Neural cell (in vitro differentiated cells): ENCODE results near the gene NPAS3. TPM values are rescaled to one million over a fixed set of nuclear protein-coding genes. Genes with fewer than 3 reads are reported as not detected.

ENCODE experiments used
- H2AFZ ChIP-seq: fragments of 200-600, 300-800 bp; sonication (generic), shearing (Covaris generic); 2 replicates; pipeline ENCODE4 v1.6.0; 2014; ENCODE audit warnings: low read depth, mild to moderate bottlenecking, antibody characterized with exemption, low read length, moderate library complexity
- H3F3A ChIP-seq: fragments of 200-600 bp; shearing (Covaris generic); 2 replicates; pipeline ENCODE4 v1.6.1; 2016; ENCODE audit warnings: mild to moderate bottlenecking, moderate library complexity, mixed read lengths, antibody characterized with exemption, low read length; ENCODE audit not compliant: insufficient read depth, poor library complexity, severe bottlenecking
- H3K27ac ChIP-seq: fragments of 200-600, 300-800 bp; sonication (generic), shearing (Covaris generic); 2 replicates; pipeline ENCODE4 v1.5.1; 2014; ENCODE audit warnings: mild to moderate bottlenecking, low read length, moderate library complexity
- H3K27me3 ChIP-seq: fragments of 300-800, 200-600 bp; sonication (generic), shearing (Covaris generic); 2 replicates; pipeline ENCODE4 v1.6.0; 2014; ENCODE audit warnings: mild to moderate bottlenecking, low read depth, low read length, moderate library complexity; ENCODE audit not compliant: insufficient read depth
- H3K36me3 ChIP-seq: fragments of 300-800, 200-600 bp; sonication (generic), shearing (Covaris generic); 2 replicates; pipeline ENCODE4 v1.5.1; 2014; ENCODE audit warnings: mild to moderate bottlenecking, antibody characterized with exemption, low read length, moderate library complexity; ENCODE audit not compliant: insufficient read depth
- H3K4me2 ChIP-seq: fragments of 300-800, 200-600 bp; sonication (generic), shearing (Covaris generic); 2 replicates; pipeline ENCODE4 v1.6.0; 2014; ENCODE audit warnings: mild to moderate bottlenecking, low read length
- H3K4me3 ChIP-seq: fragments of 300-800, 200-600 bp; sonication (generic), shearing (Covaris generic); 2 replicates; pipeline ENCODE4 v1.5.1; 2014; ENCODE audit warnings: mild to moderate bottlenecking, low read length, moderate library complexity
- H3K79me2 ChIP-seq: fragments of 200-600 bp; shearing (Covaris generic); replicated peaks from 2 replicates; pipeline ENCODE4 v1.6.0; 2014; ENCODE audit warnings: mild to moderate bottlenecking, low read length, moderate library complexity; ENCODE audit not compliant: insufficient read depth
- H3K9ac ChIP-seq: fragments of 300-800, 200-600 bp; sonication (generic), shearing (Covaris generic); 2 replicates; pipeline ENCODE4 v1.6.1; 2016; ENCODE audit warnings: mild to moderate bottlenecking, low read length, mixed read lengths
- H3K9me2 ChIP-seq: fragments of 200-600 bp; shearing (Covaris generic); 2 replicates; pipeline ENCODE4 v1.6.1; 2016; ENCODE audit warnings: mild to moderate bottlenecking, low read length, mixed read lengths; ENCODE audit not compliant: insufficient read depth
- H3K9me3 ChIP-seq: fragments of 200-600, 300-800 bp; sonication (generic), shearing (Covaris generic); 2 replicates; pipeline ENCODE4 v1.6.1; 2016; ENCODE audit warnings: mild to moderate bottlenecking, mixed run types, low read length, moderate library complexity, mixed read lengths
- H4K20me1 ChIP-seq: fragments of 200-600 bp; shearing (Covaris generic); 2 replicates; pipeline ENCODE4 v1.6.1; 2016; ENCODE audit warnings: mild to moderate bottlenecking, mixed run types; ENCODE audit not compliant: insufficient read depth
- EP300 ChIP-seq: fragments of 450-650 bp; conservative IDR thresholded peaks from 2 replicates; pipeline ENCODE4 v1.6.1; 2014; ENCODE audit warnings: antibody characterized with exemption, mild to moderate bottlenecking, moderate library complexity; ENCODE audit not compliant: poor library complexity, severe bottlenecking
- EZH2 ChIP-seq: fragments of 200-600, 300-800 bp; shearing (Covaris generic), sonication (generic); IDR thresholded peaks from 2 replicates; pipeline ENCODE4 v1.6.1; 2014; ENCODE audit warnings: antibody characterized with exemption, low read length, borderline replicate concordance, mild to moderate bottlenecking; ENCODE audit not compliant: insufficient read depth, poor library complexity, severe bottlenecking
- MXI1 ChIP-seq: fragments of 450-650 bp; conservative IDR thresholded peaks from 2 replicates; pipeline ENCODE4 v1.6.1; 2014; ENCODE audit warnings: antibody characterized with exemption, mild to moderate bottlenecking; ENCODE audit not compliant: poor library complexity, severe bottlenecking
- POLR2AphosphoS5 ChIP-seq: IDR thresholded peaks from 2 replicates; pipeline ENCODE4 v1.6.1; 2012
- RAD21 ChIP-seq: fragments of 450-650 bp; conservative IDR thresholded peaks from 2 replicates; pipeline ENCODE4 v1.6.1; 2014; ENCODE audit warnings: antibody characterized with exemption, mild to moderate bottlenecking, moderate library complexity
- SMC3 ChIP-seq: fragments of 450-650 bp; conservative IDR thresholded peaks from 2 replicates; pipeline ENCODE4 v1.6.1; 2014; ENCODE audit warnings: antibody characterized with exemption, mild to moderate bottlenecking, moderate library complexity; ENCODE audit not compliant: poor library complexity
- TAF1 ChIP-seq: IDR thresholded peaks from 2 replicates; pipeline ENCODE4 v1.6.1; 2012; ENCODE audit warnings: low read depth
- polyA plus RNA-seq: library from polyadenylated mRNA; depleted of rRNA; stranded (reverse); fragments of >200 nt; gene quantifications from 2 replicates; pipeline ENCODE4 v1.2.3, GENCODE V29; 2014
- TF ChIP-seq, protein P1 (sequence below): IDR thresholded peaks from 2 replicates; pipeline ENCODE4 v1.6.1; 2012; ENCODE audit warnings: borderline replicate concordance
- TF ChIP-seq, protein P2 (sequence below): fragments of 450-650 bp; IDR thresholded peaks from 2 replicates; pipeline ENCODE4 v1.5.1; 2014; ENCODE audit warnings: antibody characterized with exemption, mild to moderate bottlenecking, moderate library complexity; ENCODE audit not compliant: poor library complexity, severe bottlenecking

Gene NPAS3
- polyA plus RNA-seq, 1 donor from 2014 or later = 1.3 TPM

DNA sequence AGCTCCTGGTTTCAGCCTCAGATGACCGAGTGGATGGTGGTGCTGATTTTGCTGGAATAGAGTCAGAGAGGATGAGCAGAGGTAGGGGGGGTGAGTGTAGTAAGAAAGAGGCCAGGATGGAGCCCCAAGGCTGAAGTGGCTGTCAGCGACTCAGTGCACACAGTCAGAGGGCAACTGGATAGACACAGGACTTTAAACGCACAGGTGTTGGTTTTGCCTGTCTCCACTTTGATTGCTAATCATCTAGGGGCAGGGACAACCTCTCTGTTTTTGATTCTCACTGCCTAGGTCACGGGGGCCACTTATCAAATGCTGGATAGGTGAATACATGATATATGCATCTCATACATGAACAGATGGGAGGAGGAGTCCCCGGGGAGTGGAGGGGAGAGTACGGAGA, 912.7 kb downstream of the NPAS3 start:
- Histone ChIP-seq H3K36me3 (no peaks in the 10 kb centered on the region), H3K27me3 (no peaks in the 10 kb centered on the region), H3K9me3 (no peaks in the 10 kb centered on the region), H3F3A (no peaks in the 10 kb centered on the region), H3K4me2 (no peak overlapping the region), H3K4me3 (no peak overlapping the region), H3K27ac (no peak overlapping the region), H2AFZ (no peak overlapping the region), H3K79me2 (no peaks in the 10 kb centered on the region), H3K9me2 (no peaks in the 10 kb centered on the region), H4K20me1 (no peaks in the 10 kb centered on the region), H3K9ac (no peak overlapping the region)
- TF ChIP-seq EP300 = no peak
- TF ChIP-seq POLR2AphosphoS5 = no peak
- TF ChIP-seq TAF1 = no peak
- no peak for TF ChIP-seq RAD21
- TF ChIP-seq, protein P1, sequence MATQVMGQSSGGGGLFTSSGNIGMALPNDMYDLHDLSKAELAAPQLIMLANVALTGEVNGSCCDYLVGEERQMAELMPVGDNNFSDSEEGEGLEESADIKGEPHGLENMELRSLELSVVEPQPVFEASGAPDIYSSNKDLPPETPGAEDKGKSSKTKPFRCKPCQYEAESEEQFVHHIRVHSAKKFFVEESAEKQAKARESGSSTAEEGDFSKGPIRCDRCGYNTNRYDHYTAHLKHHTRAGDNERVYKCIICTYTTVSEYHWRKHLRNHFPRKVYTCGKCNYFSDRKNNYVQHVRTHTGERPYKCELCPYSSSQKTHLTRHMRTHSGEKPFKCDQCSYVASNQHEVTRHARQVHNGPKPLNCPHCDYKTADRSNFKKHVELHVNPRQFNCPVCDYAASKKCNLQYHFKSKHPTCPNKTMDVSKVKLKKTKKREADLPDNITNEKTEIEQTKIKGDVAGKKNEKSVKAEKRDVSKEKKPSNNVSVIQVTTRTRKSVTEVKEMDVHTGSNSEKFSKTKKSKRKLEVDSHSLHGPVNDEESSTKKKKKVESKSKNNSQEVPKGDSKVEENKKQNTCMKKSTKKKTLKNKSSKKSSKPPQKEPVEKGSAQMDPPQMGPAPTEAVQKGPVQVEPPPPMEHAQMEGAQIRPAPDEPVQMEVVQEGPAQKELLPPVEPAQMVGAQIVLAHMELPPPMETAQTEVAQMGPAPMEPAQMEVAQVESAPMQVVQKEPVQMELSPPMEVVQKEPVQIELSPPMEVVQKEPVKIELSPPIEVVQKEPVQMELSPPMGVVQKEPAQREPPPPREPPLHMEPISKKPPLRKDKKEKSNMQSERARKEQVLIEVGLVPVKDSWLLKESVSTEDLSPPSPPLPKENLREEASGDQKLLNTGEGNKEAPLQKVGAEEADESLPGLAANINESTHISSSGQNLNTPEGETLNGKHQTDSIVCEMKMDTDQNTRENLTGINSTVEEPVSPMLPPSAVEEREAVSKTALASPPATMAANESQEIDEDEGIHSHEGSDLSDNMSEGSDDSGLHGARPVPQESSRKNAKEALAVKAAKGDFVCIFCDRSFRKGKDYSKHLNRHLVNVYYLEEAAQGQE = no peak

DNA sequence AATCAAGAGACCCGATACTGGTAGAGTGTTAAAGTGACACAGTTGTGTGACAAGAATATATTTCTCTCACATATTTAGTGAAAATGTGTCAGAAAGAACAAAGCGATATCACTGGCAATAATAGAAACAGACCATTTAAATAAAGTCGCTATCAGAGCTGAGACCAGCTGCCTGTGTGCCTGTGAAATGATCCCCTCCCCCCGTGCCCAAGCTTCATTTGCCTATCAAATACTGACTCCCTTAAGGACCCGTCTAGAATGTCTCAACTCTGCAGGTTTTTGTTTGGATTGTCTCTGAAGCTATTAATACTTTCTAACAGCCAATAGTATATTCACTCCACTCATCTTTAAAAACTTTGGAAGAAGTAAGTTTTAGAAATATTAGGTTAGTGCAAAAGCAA, 913.3 kb downstream of the NPAS3 start:
- Histone ChIP-seq H3K27me3 (no peaks in the 10 kb centered on the region), H4K20me1 (no peaks in the 10 kb centered on the region), H3K4me2 (no peak overlapping the region), H3K9ac (no peak overlapping the region), H3K9me2 (no peaks in the 10 kb centered on the region), H3K79me2 (no peaks in the 10 kb centered on the region), H3K9me3 (no peaks in the 10 kb centered on the region), H3F3A (no peaks in the 10 kb centered on the region), H3K27ac (no peak overlapping the region), H3K4me3 (no peak overlapping the region), H3K36me3 (no peaks in the 10 kb centered on the region), H2AFZ (no peak overlapping the region)
- TF ChIP-seq SMC3 (no peak), RAD21 (no peak), TAF1 (no peak), MXI1 (no peak), POLR2AphosphoS5 (no peak), EP300 (no peak), EZH2 (no peak)
- TF ChIP-seq, protein P2, sequence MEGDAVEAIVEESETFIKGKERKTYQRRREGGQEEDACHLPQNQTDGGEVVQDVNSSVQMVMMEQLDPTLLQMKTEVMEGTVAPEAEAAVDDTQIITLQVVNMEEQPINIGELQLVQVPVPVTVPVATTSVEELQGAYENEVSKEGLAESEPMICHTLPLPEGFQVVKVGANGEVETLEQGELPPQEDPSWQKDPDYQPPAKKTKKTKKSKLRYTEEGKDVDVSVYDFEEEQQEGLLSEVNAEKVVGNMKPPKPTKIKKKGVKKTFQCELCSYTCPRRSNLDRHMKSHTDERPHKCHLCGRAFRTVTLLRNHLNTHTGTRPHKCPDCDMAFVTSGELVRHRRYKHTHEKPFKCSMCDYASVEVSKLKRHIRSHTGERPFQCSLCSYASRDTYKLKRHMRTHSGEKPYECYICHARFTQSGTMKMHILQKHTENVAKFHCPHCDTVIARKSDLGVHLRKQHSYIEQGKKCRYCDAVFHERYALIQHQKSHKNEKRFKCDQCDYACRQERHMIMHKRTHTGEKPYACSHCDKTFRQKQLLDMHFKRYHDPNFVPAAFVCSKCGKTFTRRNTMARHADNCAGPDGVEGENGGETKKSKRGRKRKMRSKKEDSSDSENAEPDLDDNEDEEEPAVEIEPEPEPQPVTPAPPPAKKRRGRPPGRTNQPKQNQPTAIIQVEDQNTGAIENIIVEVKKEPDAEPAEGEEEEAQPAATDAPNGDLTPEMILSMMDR = no peak
- TF ChIP-seq, protein P1 = no peak
